ENCODE measurements around the gene HOXA13. TPM values are rescaled to one million over a fixed set of nuclear protein-coding genes. Genes with fewer than 3 reads are reported as not detected.

HOXA13 gene
- total RNA-seq, 1 donor from 2014 or later, result not detected

DNA sequence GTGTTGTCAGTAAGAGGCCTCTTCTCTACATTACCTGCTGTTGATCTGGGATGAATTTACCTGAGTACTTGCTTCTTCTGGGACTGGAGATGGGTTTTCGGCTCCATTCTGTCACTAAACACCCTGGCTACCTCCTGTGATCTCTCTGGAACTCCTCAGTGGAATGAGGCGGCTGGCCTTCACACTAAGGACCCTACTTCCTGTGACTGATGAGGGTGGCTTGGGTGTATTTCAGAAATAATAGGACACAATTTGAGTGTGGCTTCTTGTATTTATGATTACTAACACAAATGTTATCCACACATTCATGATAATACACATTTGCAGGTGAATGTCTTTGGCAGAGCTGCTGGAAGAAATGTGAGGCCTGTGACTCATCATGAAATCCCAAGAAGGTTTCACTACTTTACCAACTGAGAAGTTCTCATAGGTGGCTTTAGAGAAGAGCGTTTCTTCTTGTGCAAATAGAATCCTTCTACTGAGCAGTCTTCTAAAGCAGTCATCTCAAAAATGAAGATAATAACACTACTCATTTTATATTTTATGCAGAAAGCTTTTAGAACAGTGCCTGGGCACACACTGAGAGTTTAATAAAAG is 21.4 kb upstream of the HOXA13 start:
- Mint-ChIP-seq H3K4me1 (peaks cover 16% of the 10 kb centered on the region), H3K27ac (no peak overlapping the region), H3K9me3 (no peaks in the 10 kb centered on the region), H3K27me3 (peaks cover 62% of the 10 kb centered on the region), H3K36me3 (ENCODE audit: low read depth) (no peaks in the 10 kb centered on the region), H3K4me3 (no peak overlapping the region)
- POLR2A ChIA-PET, result no interaction called here
- intact Hi-C loops (cut with micrococcal nuclease), result no loop called here
- TF ChIP-seq, protein P1, sequence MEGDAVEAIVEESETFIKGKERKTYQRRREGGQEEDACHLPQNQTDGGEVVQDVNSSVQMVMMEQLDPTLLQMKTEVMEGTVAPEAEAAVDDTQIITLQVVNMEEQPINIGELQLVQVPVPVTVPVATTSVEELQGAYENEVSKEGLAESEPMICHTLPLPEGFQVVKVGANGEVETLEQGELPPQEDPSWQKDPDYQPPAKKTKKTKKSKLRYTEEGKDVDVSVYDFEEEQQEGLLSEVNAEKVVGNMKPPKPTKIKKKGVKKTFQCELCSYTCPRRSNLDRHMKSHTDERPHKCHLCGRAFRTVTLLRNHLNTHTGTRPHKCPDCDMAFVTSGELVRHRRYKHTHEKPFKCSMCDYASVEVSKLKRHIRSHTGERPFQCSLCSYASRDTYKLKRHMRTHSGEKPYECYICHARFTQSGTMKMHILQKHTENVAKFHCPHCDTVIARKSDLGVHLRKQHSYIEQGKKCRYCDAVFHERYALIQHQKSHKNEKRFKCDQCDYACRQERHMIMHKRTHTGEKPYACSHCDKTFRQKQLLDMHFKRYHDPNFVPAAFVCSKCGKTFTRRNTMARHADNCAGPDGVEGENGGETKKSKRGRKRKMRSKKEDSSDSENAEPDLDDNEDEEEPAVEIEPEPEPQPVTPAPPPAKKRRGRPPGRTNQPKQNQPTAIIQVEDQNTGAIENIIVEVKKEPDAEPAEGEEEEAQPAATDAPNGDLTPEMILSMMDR (IDR thresholded peaks at IDR 0.05), result no peak
- DNase-seq (no peak), ATAC-seq (ENCODE audit: low read depth) (no peak)
- CTCF ChIA-PET, result no interaction called here

DNA sequence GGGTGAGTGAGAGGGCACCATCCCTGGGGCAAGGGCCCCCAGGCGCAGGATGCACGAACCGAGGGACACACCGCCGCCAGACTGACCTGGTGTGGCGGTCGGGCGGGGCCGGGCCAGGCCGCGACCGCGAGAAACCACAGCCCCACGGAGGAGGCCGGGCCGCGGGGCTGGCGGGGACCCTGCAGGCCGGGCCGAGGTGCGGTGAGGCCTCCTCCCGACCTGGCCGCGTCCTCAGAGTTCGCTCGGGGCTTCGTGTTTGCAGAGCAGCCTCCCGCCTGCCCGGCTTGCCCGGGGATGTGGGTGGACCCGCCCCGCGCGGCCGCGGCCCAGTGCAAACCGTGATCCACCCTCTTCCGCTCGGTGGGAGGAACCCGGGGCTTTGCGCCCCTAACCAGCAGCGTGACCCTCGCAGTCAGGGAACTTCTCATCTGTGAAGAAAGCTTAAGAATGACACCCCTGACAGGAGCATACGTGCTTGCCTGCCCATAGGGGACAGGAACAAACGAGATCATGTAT is 20.6 kb upstream of the HOXA13 start:
- H3K9me3 Mint-ChIP-seq, result no peaks in the 10 kb centered on the region
- intact Hi-C loops (cut with micrococcal nuclease), result no loop called here
- no peaks in the 10 kb centered on the region for H3K36me3 Mint-ChIP-seq (ENCODE audit: low read depth)
- H3K4me3 Mint-ChIP-seq, result peak overlapping the region; percentile 48
- peaks cover 16% of the 10 kb centered on the region for H3K4me1 Mint-ChIP-seq
- CTCF ChIA-PET, result interaction anchor here (0.9 kb wide), 1 partner anchor 19 kb away, joined by 3 read pairs; no protein-coding TSS in a partner anchor
- POLR2A ChIA-PET, result no interaction called here
- no peak overlapping the region for H3K27ac Mint-ChIP-seq
- DNase-seq (no peak), ATAC-seq (ENCODE audit: low read depth) (peak; percentile 10)
- peaks cover 70% of the 10 kb centered on the region for H3K27me3 Mint-ChIP-seq
- TF ChIP-seq, protein P1 (IDR thresholded peaks at IDR 0.05), result no peak

DNA sequence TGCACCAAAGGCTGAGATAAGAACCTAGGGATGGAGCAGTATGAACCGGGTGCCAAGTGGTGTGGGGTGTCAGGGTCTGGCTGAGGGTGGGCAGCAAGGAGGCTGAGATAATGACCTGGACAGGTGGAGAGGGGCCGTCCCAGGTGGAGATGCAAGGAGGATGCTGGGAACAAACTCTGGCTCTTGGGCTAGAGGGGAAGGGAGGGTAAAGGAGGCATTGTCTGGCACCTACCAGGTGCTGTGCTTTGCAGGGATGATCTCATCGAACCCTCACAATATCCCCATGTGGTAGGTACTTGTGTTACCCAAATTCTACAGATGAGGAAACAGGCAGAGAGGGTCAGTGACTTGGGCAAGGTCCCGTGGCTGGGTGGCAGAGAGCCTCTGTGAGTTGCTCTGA is 19.9 kb upstream of the HOXA13 start:
- ChIA-PET CTCF (interaction anchor here (0.9 kb wide), 1 partner anchor 18 kb away, joined by 3 read pairs; no protein-coding TSS in a partner anchor), POLR2A (no interaction called here)
- H3K4me1 Mint-ChIP-seq, result peaks cover 14% of the 10 kb centered on the region
- no peak for DNase-seq
- peaks cover 67% of the 10 kb centered on the region for H3K27me3 Mint-ChIP-seq
- TF ChIP-seq, protein P1 (IDR thresholded peaks at IDR 0.05), result no peak
- H3K4me3 Mint-ChIP-seq, result no peak overlapping the region
- intact Hi-C loops (cut with micrococcal nuclease), result no loop called here
- no peaks in the 10 kb centered on the region for H3K9me3 Mint-ChIP-seq
- no peak for ATAC-seq (ENCODE audit: low read depth)
- no peaks in the 10 kb centered on the region for H3K36me3 Mint-ChIP-seq (ENCODE audit: low read depth)
- H3K27ac Mint-ChIP-seq, result no peak overlapping the region

DNA sequence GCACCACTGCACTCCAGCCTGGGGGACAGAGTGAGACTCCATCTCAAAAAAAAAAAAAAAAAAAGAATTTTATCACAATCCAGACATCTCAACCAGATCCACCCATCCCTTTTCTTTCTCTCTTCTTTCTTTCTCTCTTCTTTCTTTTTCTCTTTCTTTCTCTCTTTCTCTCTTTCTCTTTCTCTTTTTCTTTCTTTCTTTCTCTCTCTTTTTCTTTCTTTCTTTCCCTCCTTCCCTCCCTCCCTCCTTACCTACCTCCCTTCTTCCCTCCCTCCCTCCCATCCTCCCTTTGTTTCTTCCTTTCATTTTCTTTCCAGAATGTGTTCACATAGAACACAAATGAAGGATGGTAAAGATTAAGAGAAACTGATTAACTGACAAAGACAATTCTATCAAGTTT is 18.1 kb upstream of the HOXA13 start:
- intact Hi-C loops (cut with micrococcal nuclease), result no loop called here
- DNase-seq (no peak), ATAC-seq (ENCODE audit: low read depth) (no peak)
- Mint-ChIP-seq H3K27me3 (peaks cover 69% of the 10 kb centered on the region), H3K4me3 (no peak overlapping the region), H3K27ac (no peak overlapping the region), H3K36me3 (ENCODE audit: low read depth) (no peaks in the 10 kb centered on the region), H3K9me3 (no peaks in the 10 kb centered on the region), H3K4me1 (peaks cover 14% of the 10 kb centered on the region)
- ChIA-PET POLR2A (no interaction called here), CTCF (interaction anchor here (1.5 kb wide), 1 partner anchor 10 kb away, joined by 3 read pairs; no protein-coding TSS in a partner anchor)
- TF ChIP-seq, protein P1 (IDR thresholded peaks at IDR 0.05), result no peak

DNA sequence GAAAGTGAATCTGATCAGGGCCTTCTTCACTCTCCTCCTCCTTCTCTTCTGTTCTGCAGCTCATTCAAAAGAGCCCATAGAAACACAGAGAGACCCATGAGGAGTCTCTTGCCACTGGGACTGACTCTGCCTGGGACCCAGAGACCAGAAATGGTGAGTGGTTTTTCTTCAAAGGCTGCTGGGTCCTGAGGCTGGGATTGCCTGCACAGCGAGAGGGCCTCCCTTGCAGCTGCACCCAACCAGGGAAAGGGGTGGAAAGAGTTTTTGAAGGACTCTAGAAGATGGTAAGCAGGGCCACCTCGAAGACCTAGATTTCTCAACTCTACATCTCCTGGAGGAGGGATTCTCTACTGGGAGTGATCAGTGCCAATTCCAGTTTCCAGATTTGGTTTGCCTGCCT is 15.5 kb upstream of the HOXA13 start:
- no peaks in the 10 kb centered on the region for H3K9me3 Mint-ChIP-seq
- POLR2A ChIA-PET, result no interaction called here
- H3K4me3 Mint-ChIP-seq, result no peak overlapping the region
- H3K27me3 Mint-ChIP-seq, result peaks cover 69% of the 10 kb centered on the region
- H3K27ac Mint-ChIP-seq, result no peak overlapping the region
- TF ChIP-seq, protein P1 (IDR thresholded peaks at IDR 0.05), result no peak
- CTCF ChIA-PET, result no interaction called here
- no peaks in the 10 kb centered on the region for H3K36me3 Mint-ChIP-seq (ENCODE audit: low read depth)
- intact Hi-C loops (cut with micrococcal nuclease), result no loop called here
- ATAC-seq (ENCODE audit: low read depth) (no peak), DNase-seq (no peak)
- peaks cover 12% of the 10 kb centered on the region for H3K4me1 Mint-ChIP-seq

Data from activated B cell treated with CpG ODN at 0.5 μM for 24 hours (primary cell).